Neuronal stem cell (in vitro differentiated cells): Measurements from ENCODE around the gene HPSE2.

ENCODE experiments used
- DNase-seq: peaks from one replicate; pipeline ENCODE4 v3.0.0-alpha.2; 2013; ENCODE audit warnings: low spot score
- H2AFZ ChIP-seq: one replicate; pipeline ENCODE4 v1.6.1; 2013; ENCODE audit warnings: mild to moderate bottlenecking, low read length, inconsistent platforms
- H2AK5ac ChIP-seq: 2 replicates; pipeline ENCODE4 v1.6.1; 2013; ENCODE audit warnings: low read depth, mild to moderate bottlenecking, inconsistent platforms, low read length, moderate library complexity, mixed read lengths
- H2BK120ac ChIP-seq: 2 replicates; pipeline ENCODE4 v1.6.1; 2013; ENCODE audit warnings: low read depth, mild to moderate bottlenecking, inconsistent platforms, low read length, moderate library complexity, mixed read lengths
- H2BK12ac ChIP-seq: one replicate; pipeline ENCODE4 v1.6.1; 2013; ENCODE audit warnings: low read length, inconsistent platforms
- H2BK15ac ChIP-seq: 2 replicates; pipeline ENCODE4 v1.6.1; 2013; ENCODE audit warnings: mild to moderate bottlenecking, low read length, inconsistent platforms, mixed read lengths
- H2BK5ac ChIP-seq: one replicate; pipeline ENCODE4 v1.6.1; 2013; ENCODE audit warnings: inconsistent platforms, mild to moderate bottlenecking, low read length, moderate library complexity
- H3K14ac ChIP-seq: one replicate; pipeline ENCODE4 v1.6.1; 2013; ENCODE audit warnings: low read length, inconsistent platforms
- H3K18ac ChIP-seq: 2 replicates; pipeline ENCODE4 v1.6.1; 2013; ENCODE audit warnings: low read length, inconsistent platforms
- H3K23ac ChIP-seq: 2 replicates; pipeline ENCODE4 v1.6.1; 2013; ENCODE audit warnings: low read depth, mild to moderate bottlenecking, mixed read lengths, low read length, inconsistent platforms; ENCODE audit not compliant: poor library complexity
- H3K27ac ChIP-seq: replicated peaks from 3 replicates; pipeline ENCODE4 v1.5.1; 2013; ENCODE audit warnings: low read length, inconsistent platforms
- H3K27me3 ChIP-seq, 3 experiments: 2 replicates each; pipeline ENCODE4 v1.6.1; 2013; ENCODE audit warnings: low read length in 3 of 3, mild to moderate bottlenecking in 2 of 3, inconsistent platforms in 1 of 3, low read depth in 1 of 3, mixed read lengths in 1 of 3, moderate library complexity in 1 of 3; ENCODE audit not compliant: control insufficient read depth in 3 of 3, insufficient read depth in 3 of 3
- H3K36me3 ChIP-seq, 2 donors: replicated peaks in 1 of 2; 2 replicates each; pipeline ENCODE4 v1.6.1; 2013; ENCODE audit warnings: low read length in 2 of 2; ENCODE audit not compliant: control insufficient read depth in 2 of 2, insufficient read depth in 2 of 2
- H3K4ac ChIP-seq: 2 replicates; pipeline ENCODE4 v1.6.1; 2013; ENCODE audit warnings: inconsistent platforms, mild to moderate bottlenecking, low read length, moderate library complexity
- H3K4me1 ChIP-seq, 2 donors: 1 replicate in 1 of 2; 2 replicates in 1 of 2; pipeline ENCODE4 v1.6.1; 2013; ENCODE audit warnings: low read length in 2 of 2, low read depth in 1 of 2; ENCODE audit not compliant: control insufficient read depth in 2 of 2, insufficient read depth in 1 of 2
- H3K4me2 ChIP-seq: one replicate; pipeline ENCODE4 v1.6.1; 2013; ENCODE audit warnings: mild to moderate bottlenecking, low read length, inconsistent platforms; ENCODE audit not compliant: insufficient read depth, poor library complexity, severe bottlenecking
- H3K4me3 ChIP-seq, 2 donors: 2 replicates each; pipeline ENCODE4 v1.5.1; 2013; ENCODE audit warnings: low read length in 2 of 2, mild to moderate bottlenecking in 2 of 2, inconsistent platforms in 1 of 2, moderate library complexity in 1 of 2
- H3K79me1 ChIP-seq: one replicate; pipeline ENCODE4 v1.6.1; 2013; ENCODE audit warnings: low read depth, mild to moderate bottlenecking, inconsistent platforms, low read length, moderate library complexity
- H3K9ac ChIP-seq: one replicate; pipeline ENCODE4 v1.6.1; 2013; ENCODE audit warnings: mild to moderate bottlenecking, low read depth, low read length, inconsistent platforms; ENCODE audit not compliant: poor library complexity
- H3K9me3 ChIP-seq, 2 donors: replicated peaks in 1 of 2; 2 replicates each; pipeline versions ENCODE3 to v1.6.1; 2013; ENCODE audit warnings: low read length in 2 of 2, mild to moderate bottlenecking in 2 of 2, inconsistent platforms in 1 of 2, low read depth in 1 of 2, mixed read lengths in 1 of 2, moderate library complexity in 1 of 2; ENCODE audit not compliant: control insufficient read depth in 2 of 2, insufficient read depth in 1 of 2
- H4K8ac ChIP-seq: one replicate; pipeline ENCODE4 v1.6.1; 2013; ENCODE audit warnings: low read depth, mild to moderate bottlenecking, inconsistent platforms, low read length, moderate library complexity
- H4K91ac ChIP-seq: one replicate; pipeline ENCODE4 v1.6.1; 2013; ENCODE audit warnings: low read length, low read depth, mild to moderate bottlenecking, inconsistent platforms; ENCODE audit not compliant: poor library complexity
- WGBS, 2 donors: extraction: QIAGEN DNeasy Blood & Tissue Kit; methylation state at CpG; one replicate each; pipeline ENCODE4 v1.1.7; 2013; ENCODE audit warnings: missing lambda C conversion rate in 2 of 2, mixed read lengths in 1 of 2; ENCODE audit not compliant: insufficient read length in 2 of 2, insufficient replicate concordance in 1 of 2; ENCODE audit errors: extremely low coverage in 2 of 2; 5-methylcytosine and 5-hydroxymethylcytosine counted together

HPSE2 gene

GRCh38 chr10:98586096-98586495 is 649.6 kb downstream of the HPSE2 start:
- Histone ChIP-seq H2BK15ac (no peak overlapping the region), H2BK120ac (no peak overlapping the region), H2BK12ac (no peak overlapping the region), H3K9ac (no peak overlapping the region), H3K27me3 (peaks cover 0 to 6% (median 0%) of the 10 kb centered on the region in 3 experiments), H4K8ac (no peak overlapping the region), H3K4ac (no peak overlapping the region), H3K18ac (no peak overlapping the region), H2AFZ (no peak overlapping the region), H3K14ac (no peak overlapping the region), H2AK5ac (no peak overlapping the region), H3K9me3 (no peaks in the 10 kb centered on the region), H3K36me3 (peaks cover 0 to 2% of the 10 kb centered on the region in 2 donors), H3K27ac (no peak overlapping the region), H2BK5ac (no peak overlapping the region), H4K91ac (no peak overlapping the region), H3K4me3 (no peak overlapping the region), H3K23ac (no peak overlapping the region), H3K79me1 (no peaks in the 10 kb centered on the region), H3K4me2 (no peak overlapping the region), H3K4me1 (peaks cover 0 to 6% of the 10 kb centered on the region in 2 donors)
- no CpG with 5 or more reads among the region's 2 CpGs for WGBS, 2 donors
- DNase-seq: no peak

GRCh38 chr10:98582363-98582762 is 653.3 kb downstream of the HPSE2 start:
- H3K27ac ChIP-seq: no peak overlapping the region
- no peak overlapping the region for H3K14ac ChIP-seq
- H3K4me3 ChIP-seq: no peak overlapping the region

GRCh38 chr10:98577578-98577977 is 658.1 kb downstream of the HPSE2 start:
- Histone ChIP-seq H3K79me1 (no peaks in the 10 kb centered on the region), H3K27ac (no peak overlapping the region), H3K27me3 (no peaks in the 10 kb centered on the region), H4K91ac (no peak overlapping the region), H2BK120ac (no peak overlapping the region), H3K36me3 (no peaks in the 10 kb centered on the region), H2AK5ac (no peak overlapping the region), H3K4me3 (no peak overlapping the region), H2AFZ (no peak overlapping the region), H3K23ac (no peak overlapping the region), H3K18ac (no peak overlapping the region), H4K8ac (no peak overlapping the region), H3K9me3 (no peaks in the 10 kb centered on the region), H2BK15ac (no peak overlapping the region), H2BK5ac (no peak overlapping the region), H3K4me2 (no peak overlapping the region), H3K4ac (no peak overlapping the region), H3K14ac (no peak overlapping the region), H3K9ac (no peak overlapping the region), H2BK12ac (no peak overlapping the region), H3K4me1 (peaks cover 0 to 7% of the 10 kb centered on the region in 2 donors)
- DNase-seq: no peak

More at GRCh38 chr10:98582363-98582762, 653.3 kb downstream of the HPSE2 start:
- WGBS, 2 donors: no CpG with 5 or more reads among the region's 2 CpGs
- H3K18ac ChIP-seq: no peak overlapping the region
- no peak overlapping the region for H2BK5ac ChIP-seq
- H2BK12ac ChIP-seq: no peak overlapping the region
- DNase-seq: no peak
- no peak overlapping the region for H3K4me2 ChIP-seq
- no peak overlapping the region for H4K8ac ChIP-seq
- no peaks in the 10 kb centered on the region for H3K79me1 ChIP-seq
- no peak overlapping the region for H2BK120ac ChIP-seq
- no peak overlapping the region for H3K23ac ChIP-seq
- peaks cover 0 to 3% of the 10 kb centered on the region in 2 donors for H3K4me1 ChIP-seq
- no peak overlapping the region for H2BK15ac ChIP-seq
- no peaks in the 10 kb centered on the region for H3K9me3 ChIP-seq
- no peak overlapping the region for H4K91ac ChIP-seq
- H2AFZ ChIP-seq: no peak overlapping the region
- H3K27me3 ChIP-seq: no peaks in the 10 kb centered on the region
- H3K9ac ChIP-seq: no peak overlapping the region
- H3K36me3 ChIP-seq: no peaks in the 10 kb centered on the region
- H2AK5ac ChIP-seq: no peak overlapping the region
- no peak overlapping the region for H3K4ac ChIP-seq

- Histone ChIP-seq H3K4ac (no peak overlapping the region), H4K8ac (no peak overlapping the region), H3K14ac (no peak overlapping the region), H3K9ac (no peak overlapping the region), H3K23ac (no peak overlapping the region), H3K18ac (no peak overlapping the region), H3K27me3 (no peaks in the 10 kb centered on the region), H4K91ac (no peak overlapping the region), H2BK5ac (no peak overlapping the region), H2AFZ (no peak overlapping the region), H2BK12ac (no peak overlapping the region), H3K36me3 (no peaks in the 10 kb centered on the region), H3K4me3 (no peak overlapping the region), H3K27ac (no peak overlapping the region), H3K9me3 (no peaks in the 10 kb centered on the region), H3K4me2 (no peak overlapping the region), H3K79me1 (no peaks in the 10 kb centered on the region), H2AK5ac (no peak overlapping the region), H3K4me1 (peaks cover 0 to 7% of the 10 kb centered on the region in 2 donors), H2BK15ac (no peak overlapping the region), H2BK120ac (no peak overlapping the region)
- DNase-seq: no peak
These were observed 658.5 kb downstream of the HPSE2 start for GRCh38 chr10:98577168-98577567.
